Vagina (tissue), 2 donors: ENCODE measurements around the gene DDC. TPM values are rescaled to one million over a fixed set of nuclear protein-coding genes. Genes with fewer than 3 reads are reported as not detected.
"Not testable (repeated sequence)": the region's sequence is repeated elsewhere in the genome, so short reads cannot be mapped to it uniquely, and the experiment has no call there.

ENCODE experiments used
- DNase-seq, 2 donors: peaks; one replicate each; pipeline ENCODE4 v3.0.0-alpha.2; 2017; ENCODE audit errors: extremely low spot score in 2 of 2
- H3K27ac ChIP-seq: fragments of 200-600 bp; sonication (generic); one replicate; pipeline ENCODE4 v1.5.1; 2019
- H3K27me3 ChIP-seq: fragments of 200-600 bp; sonication (generic); one replicate; pipeline ENCODE4 v1.5.1; 2019
- H3K36me3 ChIP-seq, 2 donors: fragments of 200-600 bp; sonication (generic); one replicate each; pipeline ENCODE4 v1.5.1; 2017 to 2019
- H3K4me1 ChIP-seq: fragments of 200-600 bp; sonication (generic); one replicate; pipeline ENCODE4 v1.5.1; 2019
- H3K4me3 ChIP-seq, 2 donors: fragments of 200-600 bp; sonication (generic); 1 replicate in 1 of 2; 2 replicates in 1 of 2; pipeline ENCODE4 v1.5.1; 2016 to 2019
- H3K9me3 ChIP-seq: fragments of 200-600 bp; sonication (generic); one replicate; pipeline ENCODE4 v1.5.1; 2019
- POLR2A ChIP-seq, 2 donors: fragments of 450-650 bp; IDR thresholded peaks; one replicate each; pipeline ENCODE4 v1.6.1; 2017; ENCODE audit warnings: antibody characterized with exemption in 2 of 2, mild to moderate bottlenecking in 2 of 2, moderate library complexity in 2 of 2
- POLR2AphosphoS5 ChIP-seq, 2 donors: sonication (generic); formaldehyde crosslinking; IDR thresholded peaks; one replicate each; pipeline ENCODE4 v1.9.0; 2017; ENCODE audit warnings: antibody characterized with exemption in 2 of 2, mild to moderate bottlenecking in 2 of 2, low read depth in 1 of 2; ENCODE audit not compliant: insufficient read depth in 1 of 2
- intact Hi-C: fragments of 100-400 bp; cut with DNase I; formaldehyde crosslinking; loops from one replicate; pipeline ENCODE4 v1.15.1; 2023
- total RNA-seq: library from RNA; depleted of rRNA; stranded (reverse); fragments of >200 nt; gene quantifications from one replicate; pipeline ENCODE4 v1.2.3, GENCODE V29; 2016
- TF ChIP-seq, protein P1 (sequence below), 3 experiments: fragments of 450-650 bp in 2 of 3; fragments of 200-600 bp in 1 of 3; sonication (generic) in 1 of 3; IDR thresholded peaks; one replicate each; pipeline ENCODE4 v1.5.1; 2017 to 2019; ENCODE audit warnings: antibody characterized with exemption in 3 of 3, mild to moderate bottlenecking in 2 of 3, moderate library complexity in 2 of 3

Gene DDC
- total RNA-seq, 1 donor from 2014 or later = 1.7 TPM

DNA sequence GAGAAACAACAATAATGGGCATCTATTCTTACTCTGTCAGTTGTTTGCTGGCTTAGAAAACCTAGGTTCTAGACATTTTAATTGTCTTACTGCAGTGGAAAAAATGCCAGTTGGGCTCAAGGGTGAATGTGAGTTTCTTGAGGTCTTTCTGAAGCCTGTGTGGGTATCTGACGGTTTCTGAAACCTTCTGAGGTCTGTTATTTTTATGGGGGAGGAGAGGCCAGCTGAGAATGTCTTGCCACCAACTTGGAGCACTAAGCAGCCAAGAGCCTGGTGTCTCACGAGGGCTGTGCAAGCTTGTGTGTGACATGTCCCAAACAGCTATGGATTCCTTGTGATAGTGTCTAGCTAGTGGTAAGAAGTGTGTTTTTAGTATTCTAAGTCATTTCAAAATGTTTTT lies 24.2 kb upstream of the DDC start:
- Histone ChIP-seq H3K4me3 (no peak overlapping the region), H3K27me3 (no peaks in the 10 kb centered on the region), H3K9me3 (no peaks in the 10 kb centered on the region), H3K27ac (no peak overlapping the region), H3K4me1 (no peaks in the 10 kb centered on the region), H3K36me3 (no peaks in the 10 kb centered on the region)
- intact Hi-C loops = no loop called here
- TF ChIP-seq POLR2AphosphoS5 (IDR thresholded peaks at IDR 0.05; ENCODE audit: insufficient read depth in 1 of 2, low read depth in 1 of 2) (no peak), POLR2A (IDR thresholded peaks at IDR 0.05) (no peak)
- TF ChIP-seq, protein P1, sequence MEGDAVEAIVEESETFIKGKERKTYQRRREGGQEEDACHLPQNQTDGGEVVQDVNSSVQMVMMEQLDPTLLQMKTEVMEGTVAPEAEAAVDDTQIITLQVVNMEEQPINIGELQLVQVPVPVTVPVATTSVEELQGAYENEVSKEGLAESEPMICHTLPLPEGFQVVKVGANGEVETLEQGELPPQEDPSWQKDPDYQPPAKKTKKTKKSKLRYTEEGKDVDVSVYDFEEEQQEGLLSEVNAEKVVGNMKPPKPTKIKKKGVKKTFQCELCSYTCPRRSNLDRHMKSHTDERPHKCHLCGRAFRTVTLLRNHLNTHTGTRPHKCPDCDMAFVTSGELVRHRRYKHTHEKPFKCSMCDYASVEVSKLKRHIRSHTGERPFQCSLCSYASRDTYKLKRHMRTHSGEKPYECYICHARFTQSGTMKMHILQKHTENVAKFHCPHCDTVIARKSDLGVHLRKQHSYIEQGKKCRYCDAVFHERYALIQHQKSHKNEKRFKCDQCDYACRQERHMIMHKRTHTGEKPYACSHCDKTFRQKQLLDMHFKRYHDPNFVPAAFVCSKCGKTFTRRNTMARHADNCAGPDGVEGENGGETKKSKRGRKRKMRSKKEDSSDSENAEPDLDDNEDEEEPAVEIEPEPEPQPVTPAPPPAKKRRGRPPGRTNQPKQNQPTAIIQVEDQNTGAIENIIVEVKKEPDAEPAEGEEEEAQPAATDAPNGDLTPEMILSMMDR (IDR thresholded peaks at IDR 0.05) = no peak
- no peak for DNase-seq

DNA sequence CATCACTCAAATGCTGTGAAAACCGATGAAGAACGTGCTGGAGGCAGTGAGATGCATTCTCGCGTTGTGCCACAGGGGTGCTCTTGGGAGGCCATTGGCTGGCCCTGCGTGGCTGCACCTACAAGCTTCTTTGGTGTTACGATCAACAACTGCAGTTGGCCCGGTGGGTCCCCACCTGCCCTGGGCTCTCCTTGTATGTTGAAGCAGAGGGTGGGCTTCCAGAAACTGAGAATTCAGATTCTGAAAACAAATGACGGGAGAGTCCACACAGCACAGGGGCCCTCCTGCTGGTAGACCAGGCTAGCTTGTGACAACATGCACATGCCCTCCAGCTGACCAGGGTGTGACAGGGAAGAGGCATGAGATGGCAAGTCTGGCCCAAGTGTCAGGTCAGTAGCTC lies 23.7 kb upstream of the DDC start:
- H3K27ac ChIP-seq = no peak overlapping the region
- no peaks in the 10 kb centered on the region for H3K9me3 ChIP-seq
- TF ChIP-seq, protein P1 (IDR thresholded peaks at IDR 0.05) = no peak
- TF ChIP-seq POLR2AphosphoS5 (IDR thresholded peaks at IDR 0.05; ENCODE audit: insufficient read depth in 1 of 2, low read depth in 1 of 2) = no peak
- no peak for TF ChIP-seq POLR2A (IDR thresholded peaks at IDR 0.05)
- H3K36me3 ChIP-seq = no peaks in the 10 kb centered on the region
- no peak overlapping the region for H3K4me3 ChIP-seq
- intact Hi-C loops = no loop called here
- DNase-seq = no peak
- H3K4me1 ChIP-seq = no peaks in the 10 kb centered on the region
- no peaks in the 10 kb centered on the region for H3K27me3 ChIP-seq

DNA sequence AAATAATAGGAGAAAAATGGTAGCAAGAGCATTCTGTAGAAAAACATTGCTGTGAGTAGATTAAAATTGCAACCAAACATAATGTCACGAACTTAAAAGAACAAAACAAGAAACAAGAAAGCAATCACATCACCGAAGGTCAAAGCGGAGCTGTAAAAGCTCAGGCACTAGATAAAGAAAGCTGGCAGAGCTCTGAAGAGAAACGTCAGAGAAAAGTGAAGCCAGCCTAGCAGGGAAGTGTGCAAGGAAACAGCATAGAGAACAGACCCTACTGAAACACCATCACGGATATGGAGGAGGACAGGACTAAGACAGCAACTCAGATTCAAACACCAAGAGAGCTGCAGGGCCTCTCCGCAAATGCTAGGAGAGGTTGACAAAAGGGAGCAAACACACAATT lies 22.5 kb upstream of the DDC start:
- no peaks in the 10 kb centered on the region for H3K36me3 ChIP-seq
- no peaks in the 10 kb centered on the region for H3K4me1 ChIP-seq
- no peaks in the 10 kb centered on the region for H3K27me3 ChIP-seq
- H3K9me3 ChIP-seq = no peaks in the 10 kb centered on the region
- TF ChIP-seq POLR2AphosphoS5 (IDR thresholded peaks at IDR 0.05; ENCODE audit: insufficient read depth in 1 of 2, low read depth in 1 of 2) = no peak
- TF ChIP-seq POLR2A (IDR thresholded peaks at IDR 0.05) = no peak
- TF ChIP-seq, protein P1 (IDR thresholded peaks at IDR 0.05) = no peak
- DNase-seq = no peak
- H3K4me3 ChIP-seq = no peak overlapping the region
- intact Hi-C loops = no loop called here
- H3K27ac ChIP-seq = no peak overlapping the region

DNA sequence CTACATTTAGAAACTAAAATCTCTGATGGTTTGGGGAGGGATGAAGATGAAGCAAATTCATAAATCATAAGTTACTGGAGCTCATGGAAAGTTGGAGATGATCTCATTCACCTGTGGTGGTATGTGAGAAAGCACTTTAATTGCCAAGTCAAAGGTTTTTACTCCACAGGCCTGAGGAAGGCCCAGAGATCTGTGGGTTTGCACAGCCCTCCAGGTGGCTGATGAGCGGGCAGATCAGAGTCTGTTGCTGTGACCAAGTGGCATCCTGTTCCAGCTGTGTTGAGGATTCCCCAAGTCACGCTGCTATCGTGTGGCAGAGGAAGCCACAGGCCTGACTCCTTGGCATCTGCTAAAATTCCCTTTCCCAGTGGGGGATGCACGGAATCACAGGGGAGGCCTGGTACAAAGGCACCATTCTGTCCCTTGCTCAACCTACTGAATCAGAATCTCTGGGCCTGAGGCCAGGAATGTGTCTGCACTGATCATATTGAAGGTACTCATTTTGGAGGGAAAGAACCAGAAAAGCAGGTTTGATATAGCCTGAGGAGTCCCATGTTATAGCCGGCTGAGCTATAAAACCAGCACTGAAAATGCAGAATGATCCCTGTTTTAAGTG lies 19.7 kb upstream of the DDC start:
- TF ChIP-seq POLR2A (IDR thresholded peaks at IDR 0.05) = no peak
- peak in 1 of 2 donors; percentile 33 for TF ChIP-seq POLR2AphosphoS5 (IDR thresholded peaks at IDR 0.05; ENCODE audit: insufficient read depth in 1 of 2, low read depth in 1 of 2)
- TF ChIP-seq, protein P1 (IDR thresholded peaks at IDR 0.05) = no peak

DNA sequence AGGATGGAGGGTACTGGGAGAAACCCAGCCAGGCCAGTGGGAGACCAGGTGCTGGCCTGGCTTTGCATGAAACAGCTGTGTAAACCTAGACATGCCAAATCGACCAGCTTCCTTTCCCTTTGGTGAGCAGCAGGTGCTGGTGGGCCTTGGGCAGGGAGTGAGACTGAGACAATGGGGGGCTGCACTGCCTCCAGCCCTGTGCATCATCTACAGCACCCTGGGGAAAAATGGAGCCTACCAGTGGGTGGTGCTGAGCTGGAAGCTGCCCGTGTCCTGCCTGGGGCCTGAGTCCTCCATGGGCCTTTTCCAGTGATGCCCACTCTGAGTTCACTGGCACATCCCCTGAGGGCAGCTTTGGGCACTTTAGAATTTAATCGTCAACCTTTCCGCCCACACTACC lies 19.2 kb upstream of the DDC start:
- Histone ChIP-seq H3K36me3 (no peaks in the 10 kb centered on the region), H3K27me3 (no peaks in the 10 kb centered on the region), H3K27ac (no peak overlapping the region), H3K9me3 (no peaks in the 10 kb centered on the region), H3K4me3 (no peak overlapping the region), H3K4me1 (no peaks in the 10 kb centered on the region)
- intact Hi-C loops = no loop called here
- TF ChIP-seq, protein P1 (IDR thresholded peaks at IDR 0.05) = no peak
- TF ChIP-seq POLR2AphosphoS5 (IDR thresholded peaks at IDR 0.05; ENCODE audit: insufficient read depth in 1 of 2, low read depth in 1 of 2) (no peak), POLR2A (IDR thresholded peaks at IDR 0.05) (no peak)
- no peak for DNase-seq

More for the DNA sequence above, 19.7 kb upstream of the DDC start:
- Histone ChIP-seq H3K27ac (no peak overlapping the region), H3K27me3 (no peaks in the 10 kb centered on the region), H3K36me3 (no peaks in the 10 kb centered on the region), H3K4me1 (no peaks in the 10 kb centered on the region), H3K4me3 (no peak overlapping the region), H3K9me3 (no peaks in the 10 kb centered on the region)
- intact Hi-C loops = no loop called here
- DNase-seq = no peak

DNA sequence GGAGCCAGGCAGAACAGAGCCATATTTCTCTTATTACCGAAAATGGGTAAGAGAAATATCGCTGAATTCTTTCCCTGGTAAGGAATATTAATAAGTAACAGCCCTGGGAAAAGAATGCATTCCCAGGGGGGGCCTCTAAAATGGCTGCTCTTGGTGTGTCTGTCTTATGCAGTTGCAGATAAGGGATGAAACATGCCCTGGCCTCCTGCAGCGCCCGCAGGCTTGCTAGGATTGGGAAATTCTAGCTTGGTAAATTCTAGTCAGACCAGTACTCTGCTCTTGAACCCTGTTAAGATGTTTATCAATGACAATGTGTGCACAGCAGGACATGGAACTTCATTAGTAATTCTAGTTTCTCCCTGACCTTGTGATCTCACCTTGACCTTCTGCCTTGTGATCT lies 18.1 kb upstream of the DDC start:
- H3K4me3 ChIP-seq, intact Hi-C loops: not testable (repeated sequence)

DNA sequence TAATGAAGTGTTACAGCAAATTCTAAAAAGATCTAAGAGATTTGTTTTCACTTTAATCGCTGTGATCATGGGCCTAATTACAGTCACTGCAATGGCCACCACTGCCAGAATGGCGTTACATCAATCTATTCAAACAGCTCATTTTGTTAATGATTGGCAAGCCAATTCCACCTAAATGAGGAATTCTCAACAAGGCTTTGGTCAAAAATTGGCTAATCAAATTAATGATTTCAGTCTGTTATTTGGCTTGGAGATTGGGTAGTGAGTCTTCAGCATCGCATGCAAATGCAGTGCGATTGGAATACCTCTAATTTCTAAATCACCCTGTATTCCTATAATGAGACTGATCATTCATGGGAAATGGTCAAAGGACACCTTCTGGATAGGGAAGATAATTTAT lies 17.1 kb upstream of the DDC start:
- H3K9me3 ChIP-seq, H3K4me1 ChIP-seq, DNase-seq, H3K4me3 ChIP-seq, H3K27ac ChIP-seq, intact Hi-C loops, H3K27me3 ChIP-seq, H3K36me3 ChIP-seq: not testable (repeated sequence)

More for the DNA sequence above, 18.1 kb upstream of the DDC start:
- not testable (repeated sequence) for H3K27me3 ChIP-seq, H3K9me3 ChIP-seq, H3K4me1 ChIP-seq, H3K36me3 ChIP-seq, H3K27ac ChIP-seq, DNase-seq

DNA sequence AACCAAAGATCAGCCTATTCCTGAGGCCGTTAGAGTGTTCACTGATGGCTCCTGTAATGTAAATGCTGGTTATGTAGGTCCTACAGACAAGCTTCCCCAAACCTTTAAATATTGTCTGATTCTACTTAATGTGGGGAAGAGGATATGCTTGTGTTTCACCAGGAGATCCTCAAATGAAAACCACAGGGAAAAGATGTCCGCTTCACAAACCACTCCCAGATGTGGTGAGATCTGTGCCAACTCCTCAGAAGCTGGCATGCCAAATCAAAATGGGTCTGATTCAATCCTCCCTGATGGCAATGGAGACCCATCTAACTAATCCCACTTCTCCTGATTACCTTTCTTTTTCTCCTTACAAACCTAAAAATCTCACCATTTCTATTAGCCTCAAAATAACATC lies 15.5 kb upstream of the DDC start:
- H3K27ac ChIP-seq, DNase-seq, H3K27me3 ChIP-seq, H3K36me3 ChIP-seq, H3K4me1 ChIP-seq, intact Hi-C loops, H3K4me3 ChIP-seq, H3K9me3 ChIP-seq: not testable (repeated sequence)
